SK-N-SH (cell line): ENCODE data around the gene TRIM66. TPM values are rescaled to one million over a fixed set of nuclear protein-coding genes. Genes with fewer than 3 reads are reported as not detected.

Experiments used
- CTCF ChIA-PET: fragments of 300-600, 350-600 bp; formaldehyde crosslinking; extraction: SDS; loops from one replicate; lab custom pipeline; 2021; lab: Yijun Ruan, JAX
- POLR2A ChIA-PET: fragments of 350-600 bp; sonication (Branson Sonifier 250); formaldehyde crosslinking; extraction: SDS; loops from one replicate; lab custom pipeline; 2020; ENCODE audit warnings: antibody characterized with exemption, inconsistent platforms; lab: Yijun Ruan, JAX
- DNase-seq: peaks from one replicate; pipeline ENCODE4 v3.0.0; 2012
- H2AFZ ChIP-seq: fragments of 200-600 bp; sonication (generic); 2 replicates; pipeline ENCODE4 v1.8.1; 2016; ENCODE audit warnings: antibody characterized with exemption, mild to moderate bottlenecking, low read depth
- H3F3A ChIP-seq: fragments of 200-600 bp; sonication (generic); replicated peaks from 2 replicates; pipeline ENCODE3; 2016; ENCODE audit warnings: antibody characterized with exemption, mild to moderate bottlenecking; ENCODE audit not compliant: insufficient read depth
- H3K27ac ChIP-seq, 2 experiments: fragments of 200-500 bp in 1 of 2; fragments of 200-600 bp in 1 of 2; sonication (Bioruptor generic) in 1 of 2; sonication (generic), shearing (Covaris generic) in 1 of 2; 2 replicates each; pipeline versions ENCODE4 v1.5.1 to v1.6.1; 2014 to 2016; ENCODE audit warnings: low read depth in 2 of 2, inconsistent platforms in 1 of 2, low read length in 1 of 2, mild to moderate bottlenecking in 1 of 2, mixed read lengths in 1 of 2
- H3K27me3 ChIP-seq: fragments of 200-600 bp; sonication (generic), shearing (Covaris generic); 2 replicates; pipeline ENCODE4 v1.6.1; 2016; ENCODE audit warnings: mixed run types; ENCODE audit not compliant: insufficient read depth
- H3K36me3 ChIP-seq, 2 experiments: fragments of 200-500 bp in 1 of 2; fragments of 200-600 bp in 1 of 2; sonication (Bioruptor generic) in 1 of 2; sonication (generic) in 1 of 2; replicated peaks in 1 of 2; 2 replicates each; pipeline versions ENCODE3 to v1.5.1; 2014 to 2016; ENCODE audit warnings: low read length in 1 of 2, mild to moderate bottlenecking in 1 of 2; ENCODE audit not compliant: insufficient read depth in 2 of 2, control insufficient read depth in 1 of 2
- H3K4me1 ChIP-seq, 2 experiments: fragments of 200-500 bp in 1 of 2; fragments of 200-600 bp in 1 of 2; sonication (Bioruptor generic) in 1 of 2; sonication (generic), shearing (Covaris generic) in 1 of 2; 2 replicates each; pipeline versions ENCODE4 v1.5.1 to v1.6.1; 2014 to 2016; ENCODE audit warnings: low read depth in 1 of 2, low read length in 1 of 2, mixed run types in 1 of 2; ENCODE audit not compliant: insufficient read depth in 2 of 2, control insufficient read depth in 1 of 2
- H3K4me2 ChIP-seq: fragments of 200-600 bp; sonication (generic), shearing (Covaris generic); 2 replicates; pipeline ENCODE4 v1.6.1; 2017; ENCODE audit warnings: mixed run types
- H3K4me3 ChIP-seq, 2 experiments: fragments of 200-500 bp in 1 of 2; fragments of 200-600 bp in 1 of 2; sonication (Bioruptor generic) in 1 of 2; sonication (generic), shearing (Covaris generic) in 1 of 2; 2 replicates each; pipeline versions ENCODE4 v1.5.1 to v1.8.1; 2014 to 2016; ENCODE audit warnings: low read depth in 2 of 2, inconsistent platforms in 1 of 2, low read length in 1 of 2, mild to moderate bottlenecking in 1 of 2, mixed read lengths in 1 of 2, moderate library complexity in 1 of 2
- H3K79me2 ChIP-seq: fragments of 200-600 bp; sonication (generic); 2 replicates; pipeline ENCODE4 v1.8.1; 2017; ENCODE audit warnings: mild to moderate bottlenecking; ENCODE audit not compliant: insufficient read depth
- H3K9ac ChIP-seq: fragments of 200-600 bp; sonication (generic); 2 replicates; pipeline ENCODE4 v1.6.1; 2017; ENCODE audit warnings: mixed run types
- H3K9me2 ChIP-seq: fragments of 200-600 bp; sonication (generic); 2 replicates; pipeline ENCODE4 v1.6.1; 2017; ENCODE audit warnings: mixed run types
- H3K9me3 ChIP-seq: fragments of 200-600 bp; sonication (generic); 2 replicates; pipeline ENCODE4 v1.6.1; 2017; ENCODE audit warnings: mixed run types, mild to moderate bottlenecking, moderate library complexity
- H4K20me1 ChIP-seq: fragments of 200-600 bp; sonication (generic); 2 replicates; pipeline ENCODE4 v1.6.1; 2017; ENCODE audit warnings: mild to moderate bottlenecking, mixed run types; ENCODE audit not compliant: insufficient read depth
- CHD2 ChIP-seq: fragments of 150-350 bp; IDR thresholded peaks from 2 replicates; pipeline ENCODE4 v1.6.1; 2018; ENCODE audit warnings: low read length; ENCODE audit not compliant: partially characterized antibody
- CTCF ChIP-seq: fragments of 200-600 bp; sonication (generic); IDR thresholded peaks from 2 replicates; pipeline ENCODE4 v1.6.1; 2017; ENCODE audit warnings: antibody characterized with exemption, mild to moderate bottlenecking, moderate library complexity
- EP300 ChIP-seq, 2 experiments: IDR thresholded peaks; 2 replicates each; pipeline versions ENCODE4 v1.4.0 to v1.6.1; 2012; ENCODE audit warnings: borderline replicate concordance in 1 of 2, low read depth in 1 of 2, low read length in 1 of 2
- EZH2phosphoT487 ChIP-seq: fragments of 200-600 bp; sonication (generic); IDR thresholded peaks from 2 replicates; pipeline ENCODE4 v1.6.1; 2017; ENCODE audit warnings: low read depth, mixed run types, mild to moderate bottlenecking, antibody characterized with exemption, moderate library complexity, borderline replicate concordance
- FOXJ3 ChIP-seq: sonication (generic); formaldehyde crosslinking; IDR thresholded peaks from 2 replicates; pipeline ENCODE4 v1.5.1; 2020; ENCODE audit warnings: mild to moderate bottlenecking, missing genetic modification reagents
- FOXM1 ChIP-seq: IDR thresholded peaks from 2 replicates; pipeline ENCODE4 v1.4.0; 2012; ENCODE audit warnings: low read depth, mild to moderate bottlenecking
- GABPA ChIP-seq: IDR thresholded peaks from 2 replicates; pipeline ENCODE4 v1.4.0; 2012; ENCODE audit warnings: low read depth, mild to moderate bottlenecking
- MAX ChIP-seq: IDR thresholded peaks from 2 replicates; pipeline ENCODE4 v1.4.0; 2012; ENCODE audit warnings: low read depth
- NFIC ChIP-seq: IDR thresholded peaks from 2 replicates; pipeline ENCODE4 v1.4.0; 2012; ENCODE audit warnings: borderline replicate concordance
- PBX3 ChIP-seq: IDR thresholded peaks from 2 replicates; pipeline ENCODE4; 2012
- POLR2AphosphoS5 ChIP-seq: IDR thresholded peaks from 2 replicates; pipeline ENCODE4 v1.6.1; 2012; ENCODE audit warnings: low read depth, low read length
- RAD21 ChIP-seq: IDR thresholded peaks from 2 replicates; pipeline ENCODE4 v1.6.1; 2012; ENCODE audit warnings: mild to moderate bottlenecking, low read length
- REST ChIP-seq: IDR thresholded peaks from 2 replicates; pipeline ENCODE4 v1.6.1; 2012; ENCODE audit warnings: mild to moderate bottlenecking, low read depth, low read length, moderate library complexity
- TAF1 ChIP-seq: IDR thresholded peaks from 2 replicates; pipeline ENCODE4 v1.6.1; 2012; ENCODE audit warnings: low read depth, mild to moderate bottlenecking, low read length, moderate library complexity, borderline replicate concordance
- USF1 ChIP-seq: IDR thresholded peaks from 2 replicates; pipeline ENCODE4 v1.4.0; 2012; ENCODE audit warnings: low read depth, borderline replicate concordance
- ZBTB33 ChIP-seq: IDR thresholded peaks from 2 replicates; pipeline ENCODE4 v1.4.0; 2012; ENCODE audit warnings: low read depth, borderline replicate concordance
- WGBS: methylation state at CpG from one replicate; pipeline ENCODE4 v1.1.6; 2017; ENCODE audit warnings: low lambda C conversion rate; 5-methylcytosine and 5-hydroxymethylcytosine counted together
- polyA plus RNA-seq, 3 experiments: library from polyadenylated mRNA; depleted of rRNA; stranded (reverse); fragments of >200 nt; gene quantifications; 2 replicates each; pipeline ENCODE4 v1.2.3, GENCODE V29; 2012

Gene TRIM66
- polyA plus RNA-seq, 1 of the 3 experiments (the other 2 are of a cell fraction): 6.4 TPM

- TF ChIP-seq GABPA: no peak
- no peak for TF ChIP-seq TAF1
- no peak for TF ChIP-seq REST
- TF ChIP-seq CTCF: no peak
- TF ChIP-seq USF1: no peak
- TF ChIP-seq PBX3: no peak
- TF ChIP-seq ZBTB33: no peak
- TF ChIP-seq RAD21: no peak
- TF ChIP-seq CHD2: no peak
- no peak for TF ChIP-seq MAX
- no peak for TF ChIP-seq NFIC
- no peak for TF ChIP-seq POLR2AphosphoS5
- no peak for TF ChIP-seq FOXJ3 (CRISPR knock-in tag)
- no peak for TF ChIP-seq EP300 (IDR thresholded peaks at IDR 0.05; ENCODE audit: borderline replicate concordance in 1 of 2, low read depth in 1 of 2, low read length in 1 of 2)
- TF ChIP-seq FOXM1: no peak
- no peak for TF ChIP-seq EZH2phosphoT487
- WGBS: 82% methylated on average over 4 of the region's 4 CpGs
- no peak overlapping the region for H3K4me3 ChIP-seq
- H3F3A ChIP-seq: no peaks in the 10 kb centered on the region
- no peak overlapping the region for H3K4me2 ChIP-seq
- ChIA-PET POLR2A (no interaction called here), CTCF (no interaction called here)
- peaks cover 0 to 19% of the 10 kb centered on the region in 2 experiments for H3K36me3 ChIP-seq
- H3K27me3 ChIP-seq: no peaks in the 10 kb centered on the region
- H3K9me3 ChIP-seq: no peaks in the 10 kb centered on the region
- no peaks in the 10 kb centered on the region for H3K9me2 ChIP-seq
- no peak overlapping the region for H3K9ac ChIP-seq
- no peak overlapping the region for H2AFZ ChIP-seq
- no peak for DNase-seq
- H3K4me1 ChIP-seq: no peaks in the 10 kb centered on the region; a peak in 1 of 4 replicates
- H3K27ac ChIP-seq: no peak overlapping the region
- H4K20me1 ChIP-seq: no peaks in the 10 kb centered on the region
- no peaks in the 10 kb centered on the region for H3K79me2 ChIP-seq
Observed at GRCh38 chr11:8615291-8616032, 67.0 kb downstream of the TRIM66 start.
